Smooth muscle cell (in vitro differentiated cells): ENCODE results near the gene DEPDC5. TPM values are rescaled to one million over a fixed set of nuclear protein-coding genes. Genes with fewer than 3 reads are reported as not detected.

Experiments
- DNase-seq: peaks from one replicate; lab custom pipeline; 2025; ENCODE audit not compliant: unreplicated experiment; lab: John Stamatoyannopoulos, UW
- H2AFZ ChIP-seq: fragments of 200-600 bp; sonication (generic); 2 replicates; pipeline ENCODE4 v1.6.0; 2016; ENCODE audit warnings: antibody characterized with exemption, low read depth, mild to moderate bottlenecking
- H3F3A ChIP-seq: fragments of 200-600 bp; sonication (generic); 2 replicates; pipeline ENCODE4 v1.6.0; 2017; ENCODE audit warnings: antibody characterized with exemption, low read depth
- H3K27ac ChIP-seq: fragments of 200-600 bp; sonication (generic); 2 replicates; pipeline ENCODE4 v1.5.1; 2016; ENCODE audit warnings: low read depth, mild to moderate bottlenecking
- H3K27me3 ChIP-seq: fragments of 200-600 bp; sonication (generic); 2 replicates; pipeline ENCODE4 v1.6.1; 2016; ENCODE audit warnings: low read depth, mild to moderate bottlenecking
- H3K36me3 ChIP-seq: fragments of 200-600 bp; sonication (generic); 2 replicates; pipeline ENCODE4 v1.5.1; 2016; ENCODE audit warnings: low read depth
- H3K4me1 ChIP-seq: fragments of 200-600 bp; sonication (generic); 2 replicates; pipeline ENCODE4 v1.5.1; 2016; ENCODE audit warnings: low read depth
- H3K4me2 ChIP-seq: fragments of 200-600 bp; sonication (generic); 2 replicates; pipeline ENCODE4 v1.6.0; 2016; ENCODE audit warnings: mild to moderate bottlenecking
- H3K4me3 ChIP-seq: fragments of 200-600 bp; sonication (generic); 2 replicates; pipeline ENCODE4 v1.5.1; 2016; ENCODE audit warnings: mild to moderate bottlenecking
- H3K79me2 ChIP-seq: fragments of 200-600 bp; sonication (generic); 2 replicates; pipeline ENCODE4 v1.6.0; 2016; ENCODE audit warnings: low read depth, mild to moderate bottlenecking
- H3K9ac ChIP-seq: fragments of 200-600 bp; sonication (generic); 2 replicates; pipeline ENCODE4 v1.6.0; 2016; ENCODE audit warnings: low read depth
- H3K9me3 ChIP-seq: fragments of 200-600 bp; sonication (generic); replicated peaks from 2 replicates; pipeline ENCODE4 v1.5.1; 2016; ENCODE audit warnings: low read depth
- H4K20me1 ChIP-seq: fragments of 200-600 bp; sonication (generic); 2 replicates; pipeline ENCODE4 v1.6.0; 2016; ENCODE audit warnings: low read depth
- CTCF ChIP-seq: fragments of 200-600 bp; sonication (generic); IDR thresholded peaks from 2 replicates; pipeline ENCODE4 v1.5.1; 2017; ENCODE audit warnings: borderline replicate concordance, mild to moderate bottlenecking, antibody characterized with exemption; ENCODE audit not compliant: insufficient read depth, poor library complexity, severe bottlenecking
- WGBS: methylation state at CpG from one replicate; pipeline ENCODE4 v1.1.7; 2016; ENCODE audit warnings: low lambda C conversion rate; 5-methylcytosine and 5-hydroxymethylcytosine counted together
- polyA plus RNA-seq: library from polyadenylated mRNA; unstranded; fragments of >200 nt; fragmentation: Nextera tagmentation; extraction: Ambion mirVana; gene quantifications from 2 replicates; pipeline ENCODE4 v1.2.1, GENCODE V29; 2016
- total RNA-seq: library from RNA; depleted of rRNA; stranded (reverse); fragments of >200 nt; gene quantifications from 2 replicates; pipeline ENCODE4 v1.2.3, GENCODE V29; 2014

The DEPDC5 gene
- total and polyA plus RNA-seq, 2 experiments from 2014 or later = 8.5 to 11.6 TPM

GRCh38 chr22:31764785-31765184, 11.0 kb downstream of the DEPDC5 start:
- Histone ChIP-seq H3K27ac (no peak overlapping the region), H3K4me2 (no peak overlapping the region), H3K27me3 (no peaks in the 10 kb centered on the region), H3F3A (no peaks in the 10 kb centered on the region), H4K20me1 (no peaks in the 10 kb centered on the region), H3K4me3 (no peak overlapping the region), H3K9ac (no peak overlapping the region), H2AFZ (no peak overlapping the region), H3K9me3 (no peaks in the 10 kb centered on the region), H3K4me1 (no peaks in the 10 kb centered on the region), H3K79me2 (no peaks in the 10 kb centered on the region), H3K36me3 (peaks cover 9% of the 10 kb centered on the region)
- 92% methylated on average over 3 of the region's 3 CpGs for WGBS
- DNase-seq = no peak
- no peak for TF ChIP-seq CTCF

GRCh38 chr22:31768422-31769059, 14.7 kb downstream of the DEPDC5 start:
- no peaks in the 10 kb centered on the region for H3K79me2 ChIP-seq
- no peak overlapping the region for H3K4me2 ChIP-seq
- H3K36me3 ChIP-seq = peaks cover 12% of the 10 kb centered on the region
- no peak for DNase-seq
- no peaks in the 10 kb centered on the region for H3F3A ChIP-seq
- no peak overlapping the region for H3K9ac ChIP-seq
- no peak overlapping the region for H3K4me3 ChIP-seq
- H2AFZ ChIP-seq = no peak overlapping the region
- WGBS = 98% methylated on average over 4 of the region's 4 CpGs
- no peak overlapping the region for H3K27ac ChIP-seq
- no peaks in the 10 kb centered on the region for H3K27me3 ChIP-seq
- H4K20me1 ChIP-seq = no peaks in the 10 kb centered on the region
- no peaks in the 10 kb centered on the region for H3K9me3 ChIP-seq
- no peak for TF ChIP-seq CTCF
- H3K4me1 ChIP-seq = no peaks in the 10 kb centered on the region

GRCh38 chr22:31773416-31773815, 19.6 kb downstream of the DEPDC5 start:
- 98% methylated on average over 5 of the region's 5 CpGs for WGBS

More at GRCh38 chr22:31773416-31773815, 19.6 kb downstream of the DEPDC5 start:
- Histone ChIP-seq H3K4me3 (no peak overlapping the region), H3F3A (no peaks in the 10 kb centered on the region), H3K27me3 (no peaks in the 10 kb centered on the region), H3K9me3 (no peaks in the 10 kb centered on the region), H3K27ac (no peak overlapping the region), H2AFZ (no peak overlapping the region), H3K4me2 (no peak overlapping the region), H3K4me1 (no peaks in the 10 kb centered on the region), H3K36me3 (peaks cover 3% of the 10 kb centered on the region), H3K79me2 (no peaks in the 10 kb centered on the region), H4K20me1 (no peaks in the 10 kb centered on the region), H3K9ac (no peak overlapping the region)
- no peak for TF ChIP-seq CTCF
- no peak for DNase-seq
